Neural crest cell (in vitro differentiated cells): ENCODE results near the gene FOXN4. TPM values are rescaled to one million over a fixed set of nuclear protein-coding genes. Genes with fewer than 3 reads are reported as not detected.

Experiments
- DNase-seq: peaks from one replicate; pipeline ENCODE4 v3.0.0; 2021; ENCODE audit warnings: low read depth, mixed read lengths, low spot score
- H3K27ac Mint-ChIP-seq: one replicate; pipeline ENCODE4 v1.8.0; 2021; ENCODE audit warnings: mild to moderate bottlenecking, mixed read lengths; ENCODE audit not compliant: unreplicated experiment
- H3K27me3 Mint-ChIP-seq: 2 replicates; pipeline ENCODE4 v1.8.0; 2021; ENCODE audit warnings: low read depth, mild to moderate bottlenecking, mixed read lengths
- H3K36me3 Mint-ChIP-seq: 2 replicates; pipeline ENCODE4 v1.8.0; 2021; ENCODE audit warnings: low read depth, mild to moderate bottlenecking, mixed read lengths
- H3K4me1 Mint-ChIP-seq: 2 replicates; pipeline ENCODE4 v1.8.0; 2021; ENCODE audit warnings: mixed read lengths
- H3K4me3 Mint-ChIP-seq: one replicate; pipeline ENCODE4 v1.8.0; 2021; ENCODE audit warnings: mild to moderate bottlenecking, mixed read lengths
- H3K9me3 Mint-ChIP-seq: 2 replicates; pipeline ENCODE4 v1.8.0; 2021; ENCODE audit warnings: mixed read lengths
- total RNA-seq: library from RNA; stranded (reverse); gene quantifications from 2 replicates; pipeline ENCODE4 v1.2.1, GENCODE V29; 2021
- TF ChIP-seq, protein P1 (sequence below): fragments of 200-600 bp; sonication (generic); conservative IDR thresholded peaks from 2 replicates; pipeline ENCODE4 v1.5.0; 2021; ENCODE audit warnings: antibody characterized with exemption, mild to moderate bottlenecking

Gene FOXN4
- total RNA-seq, 1 donor from 2014 or later = 1.7 TPM

DNA sequence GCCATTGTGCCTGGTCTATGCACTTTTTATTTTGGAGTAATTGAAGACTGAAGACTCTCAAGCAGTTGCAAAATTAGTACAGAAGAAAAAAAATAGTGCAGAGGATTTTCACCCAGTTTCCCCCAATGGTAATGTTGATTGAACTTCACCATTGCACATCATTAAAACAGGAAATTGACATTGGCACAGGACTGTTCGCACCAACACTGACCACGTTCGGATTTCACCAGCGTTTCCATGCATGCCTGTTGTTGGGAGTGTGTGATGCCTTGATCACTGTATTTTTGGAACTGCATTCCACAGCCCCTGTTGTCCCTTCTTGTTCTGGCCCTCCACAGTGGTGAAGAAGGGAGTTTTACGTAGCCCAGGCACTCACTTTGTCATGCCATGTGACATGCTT is 67.1 kb downstream of the FOXN4 start:
- no peaks in the 10 kb centered on the region for H3K9me3 Mint-ChIP-seq
- DNase-seq = no peak
- no peaks in the 10 kb centered on the region for H3K4me1 Mint-ChIP-seq
- no peaks in the 10 kb centered on the region for H3K27me3 Mint-ChIP-seq
- H3K36me3 Mint-ChIP-seq = no peaks in the 10 kb centered on the region
- TF ChIP-seq, protein P1, sequence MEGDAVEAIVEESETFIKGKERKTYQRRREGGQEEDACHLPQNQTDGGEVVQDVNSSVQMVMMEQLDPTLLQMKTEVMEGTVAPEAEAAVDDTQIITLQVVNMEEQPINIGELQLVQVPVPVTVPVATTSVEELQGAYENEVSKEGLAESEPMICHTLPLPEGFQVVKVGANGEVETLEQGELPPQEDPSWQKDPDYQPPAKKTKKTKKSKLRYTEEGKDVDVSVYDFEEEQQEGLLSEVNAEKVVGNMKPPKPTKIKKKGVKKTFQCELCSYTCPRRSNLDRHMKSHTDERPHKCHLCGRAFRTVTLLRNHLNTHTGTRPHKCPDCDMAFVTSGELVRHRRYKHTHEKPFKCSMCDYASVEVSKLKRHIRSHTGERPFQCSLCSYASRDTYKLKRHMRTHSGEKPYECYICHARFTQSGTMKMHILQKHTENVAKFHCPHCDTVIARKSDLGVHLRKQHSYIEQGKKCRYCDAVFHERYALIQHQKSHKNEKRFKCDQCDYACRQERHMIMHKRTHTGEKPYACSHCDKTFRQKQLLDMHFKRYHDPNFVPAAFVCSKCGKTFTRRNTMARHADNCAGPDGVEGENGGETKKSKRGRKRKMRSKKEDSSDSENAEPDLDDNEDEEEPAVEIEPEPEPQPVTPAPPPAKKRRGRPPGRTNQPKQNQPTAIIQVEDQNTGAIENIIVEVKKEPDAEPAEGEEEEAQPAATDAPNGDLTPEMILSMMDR = no peak
- H3K27ac Mint-ChIP-seq = no peak overlapping the region
- H3K4me3 Mint-ChIP-seq = no peak overlapping the region

DNA sequence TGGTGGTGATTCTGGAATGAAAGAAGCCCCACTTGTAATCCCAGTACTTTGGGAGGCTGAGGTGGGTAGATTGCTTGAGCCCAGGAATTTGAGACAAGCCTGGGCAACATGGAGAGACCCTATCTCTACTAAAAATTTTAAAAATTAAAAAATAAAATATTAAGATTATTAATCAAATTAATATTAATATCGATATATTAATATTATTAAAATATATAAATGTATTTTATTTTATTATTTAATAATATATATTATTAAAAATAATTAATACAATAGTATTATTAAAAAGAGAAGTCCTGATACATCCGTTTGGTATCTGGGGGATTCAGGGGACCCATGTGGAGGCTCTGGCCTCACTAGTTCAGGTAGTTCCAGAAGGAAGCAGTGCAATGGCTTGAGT is 68.7 kb downstream of the FOXN4 start:
- no peaks in the 10 kb centered on the region for H3K36me3 Mint-ChIP-seq
- no peak overlapping the region for H3K27ac Mint-ChIP-seq

DNA sequence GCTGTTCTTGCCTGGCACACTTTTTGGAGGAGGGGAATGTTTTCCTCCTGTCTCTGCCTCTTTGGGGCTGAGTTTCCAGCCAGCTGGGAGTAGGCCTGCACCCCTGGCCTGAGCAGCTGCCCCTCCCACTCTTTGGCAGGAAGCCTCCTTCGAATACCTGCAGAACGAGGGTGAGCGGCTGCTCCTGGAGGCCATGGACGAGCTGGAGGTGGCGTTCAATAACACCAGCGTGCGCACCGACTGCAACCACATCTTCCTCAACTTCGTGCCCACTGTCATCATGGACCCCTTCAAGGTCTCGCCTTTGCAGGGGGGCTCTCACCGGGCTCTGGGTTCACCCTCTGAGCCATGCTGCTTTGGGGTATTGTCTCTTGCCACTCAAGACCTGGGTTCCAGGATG is 69.4 kb downstream of the FOXN4 start:
- Mint-ChIP-seq H3K27ac (no peak overlapping the region), H3K4me3 (no peak overlapping the region), H3K27me3 (no peaks in the 10 kb centered on the region), H3K9me3 (no peaks in the 10 kb centered on the region), H3K4me1 (no peaks in the 10 kb centered on the region), H3K36me3 (no peaks in the 10 kb centered on the region)
- no peak for DNase-seq
- TF ChIP-seq, protein P1 = no peak

More for the DNA sequence above, 68.7 kb downstream of the FOXN4 start:
- no peaks in the 10 kb centered on the region for H3K9me3 Mint-ChIP-seq
- TF ChIP-seq, protein P1 = no peak
- DNase-seq = no peak
- no peaks in the 10 kb centered on the region for H3K4me1 Mint-ChIP-seq
- no peaks in the 10 kb centered on the region for H3K27me3 Mint-ChIP-seq
- H3K4me3 Mint-ChIP-seq = no peak overlapping the region

DNA sequence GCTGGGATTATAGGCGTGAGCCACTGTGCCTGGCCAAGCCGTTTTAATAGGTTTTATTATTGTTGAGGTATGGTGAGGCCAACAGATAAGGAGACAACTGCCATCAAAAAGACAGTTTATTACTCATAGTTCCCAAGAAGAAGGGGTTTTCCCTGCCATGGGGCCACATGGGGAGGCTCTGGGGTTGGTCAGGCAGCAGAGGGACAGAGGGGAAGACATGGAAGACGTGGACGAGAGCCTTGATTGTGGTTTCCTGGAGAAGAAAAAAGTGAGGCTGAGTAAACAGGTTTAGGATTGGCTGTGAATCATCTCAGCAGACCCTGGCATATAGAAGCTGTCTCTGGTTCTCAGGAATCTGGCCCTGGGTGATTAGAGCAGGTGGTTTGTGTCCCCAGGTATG is 69.9 kb downstream of the FOXN4 start:
- H3K27me3 Mint-ChIP-seq = no peaks in the 10 kb centered on the region
- no peak for DNase-seq
- H3K27ac Mint-ChIP-seq = no peak overlapping the region
- H3K36me3 Mint-ChIP-seq = no peaks in the 10 kb centered on the region
- H3K4me3 Mint-ChIP-seq = no peak overlapping the region
- TF ChIP-seq, protein P1 = no peak
- no peaks in the 10 kb centered on the region for H3K9me3 Mint-ChIP-seq
- no peaks in the 10 kb centered on the region for H3K4me1 Mint-ChIP-seq

DNA sequence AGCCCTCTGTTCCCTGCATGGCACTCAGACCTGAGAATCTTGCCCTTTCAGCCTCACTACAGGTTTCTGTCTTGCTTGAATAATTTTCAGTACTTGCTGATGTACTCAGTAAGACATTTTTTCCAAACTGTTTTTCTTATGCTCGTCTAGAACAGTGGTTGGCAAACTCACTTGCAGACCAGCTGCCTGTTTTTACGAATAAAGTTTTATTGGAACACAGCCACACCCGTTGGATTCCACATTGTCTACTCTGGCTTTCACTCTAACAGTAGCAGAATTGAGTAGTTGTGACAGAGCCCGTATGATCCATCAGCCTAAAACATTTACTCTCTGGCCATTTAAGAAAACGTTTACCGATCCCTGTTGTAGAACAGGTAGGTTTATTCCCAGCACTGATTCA is 72.8 kb downstream of the FOXN4 start:
- H3K27me3 Mint-ChIP-seq = no peaks in the 10 kb centered on the region
- no peak overlapping the region for H3K27ac Mint-ChIP-seq
- H3K4me3 Mint-ChIP-seq = no peak overlapping the region
- TF ChIP-seq, protein P1 = no peak
- DNase-seq = no peak
- no peaks in the 10 kb centered on the region for H3K36me3 Mint-ChIP-seq
- no peaks in the 10 kb centered on the region for H3K4me1 Mint-ChIP-seq
- no peaks in the 10 kb centered on the region for H3K9me3 Mint-ChIP-seq

DNA sequence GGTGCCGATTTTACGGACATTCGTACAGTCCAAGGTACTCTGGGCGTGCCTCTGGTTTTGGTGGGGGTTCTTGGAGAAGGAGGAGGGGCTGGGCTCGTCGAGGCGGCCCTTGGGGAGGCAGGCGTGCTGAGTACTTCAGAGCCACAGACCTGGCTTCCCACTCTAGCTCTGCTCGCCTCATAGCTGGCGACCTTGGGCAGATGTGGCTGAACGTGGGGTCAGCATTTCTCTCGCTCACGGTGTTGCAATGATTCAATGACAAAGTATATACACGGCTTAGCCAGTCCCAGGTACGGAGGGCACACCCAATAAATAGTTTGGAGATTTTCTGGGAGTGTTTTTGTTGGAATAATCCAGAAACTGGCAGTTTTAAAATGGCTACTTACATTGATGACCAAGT is 75.1 kb downstream of the FOXN4 start:
- Mint-ChIP-seq H3K4me1 (no peaks in the 10 kb centered on the region), H3K9me3 (no peaks in the 10 kb centered on the region), H3K36me3 (no peaks in the 10 kb centered on the region), H3K27me3 (no peaks in the 10 kb centered on the region), H3K4me3 (no peak overlapping the region), H3K27ac (no peak overlapping the region)
- no peak for DNase-seq
- TF ChIP-seq, protein P1 = no peak
